Fibroblast of lung (primary cell): ENCODE data around the gene CCDC3. TPM values are rescaled to one million over a fixed set of nuclear protein-coding genes. Genes with fewer than 3 reads are reported as not detected.
"Not testable (repeated sequence)": the region's sequence is repeated elsewhere in the genome, so short reads cannot be mapped to it uniquely, and the experiment has no call there.

Source experiments
- DNase-seq, 2 donors: peaks; one replicate each; pipeline versions ENCODE4 v3.0.0 to v3.0.0-alpha.2; 2010; ENCODE audit warnings: low read depth in 2 of 2
- H2AFZ ChIP-seq: 2 replicates; pipeline ENCODE4 v1.5.1; 2012; ENCODE audit warnings: low read length, control low read depth, inconsistent platforms
- H3K27ac ChIP-seq: 2 replicates; pipeline ENCODE4 v1.5.1; 2011; ENCODE audit warnings: low read length, control low read depth; ENCODE audit not compliant: insufficient read depth
- H3K27me3 ChIP-seq: 2 replicates; pipeline ENCODE4 v1.5.1; 2011; ENCODE audit warnings: mild to moderate bottlenecking, low read length; ENCODE audit not compliant: control insufficient read depth, insufficient read depth
- H3K36me3 ChIP-seq: 2 replicates; pipeline ENCODE4 v1.5.1; 2011; ENCODE audit warnings: low read length; ENCODE audit not compliant: control insufficient read depth, insufficient read depth
- H3K4me1 ChIP-seq: 2 replicates; pipeline ENCODE4 v1.5.1; 2011; ENCODE audit warnings: low read length; ENCODE audit not compliant: control insufficient read depth, insufficient read depth; ENCODE audit errors: extremely low read depth
- H3K4me2 ChIP-seq: 2 replicates; pipeline ENCODE4 v1.5.1; 2011; ENCODE audit warnings: low read length, control low read depth; ENCODE audit not compliant: insufficient read depth; ENCODE audit errors: extremely low read depth
- H3K4me3 ChIP-seq, 4 experiments: fragments of 200-600 bp in 1 of 4; sonication (generic) in 1 of 4; replicated peaks in 1 of 4; 2 replicates each; pipeline ENCODE4 v1.5.1; 2011 to 2016; ENCODE audit warnings: low read length in 4 of 4, low read depth in 3 of 4, mild to moderate bottlenecking in 3 of 4, control low read depth in 2 of 4, inconsistent platforms in 1 of 4, mixed read lengths in 1 of 4; ENCODE audit not compliant: insufficient read depth in 1 of 4; ENCODE audit errors: control extremely low read depth in 1 of 4
- H3K79me2 ChIP-seq: 2 replicates; pipeline ENCODE4 v1.5.1; 2012; ENCODE audit warnings: mild to moderate bottlenecking, low read length, inconsistent platforms; ENCODE audit not compliant: control insufficient read depth, insufficient read depth
- H3K9ac ChIP-seq: 2 replicates; pipeline ENCODE4 v1.5.1; 2011; ENCODE audit warnings: mild to moderate bottlenecking, low read length, control low read depth; ENCODE audit not compliant: insufficient read depth
- H3K9me3 ChIP-seq: 2 replicates; pipeline ENCODE4 v1.5.1; 2012; ENCODE audit warnings: low read depth, low read length; ENCODE audit not compliant: control insufficient read depth, insufficient read depth
- H4K20me1 ChIP-seq: 2 replicates; pipeline ENCODE4 v1.5.1; 2011; ENCODE audit warnings: low read length; ENCODE audit not compliant: control insufficient read depth, insufficient read depth; ENCODE audit errors: extremely low read depth
- EZH2 ChIP-seq: IDR thresholded peaks from 2 replicates; pipeline ENCODE4 v1.5.1; 2012; ENCODE audit warnings: low read length, control low read depth, mild to moderate bottlenecking; ENCODE audit errors: missing control alignments
- polyA plus RNA-seq, 2 donors: library from polyadenylated mRNA; depleted of rRNA in 1 of 2; stranded (reverse) in 1 of 2; unstranded in 1 of 2; fragments of >200 nt; gene quantifications; 2 replicates each; pipeline ENCODE4 v1.2.1, GENCODE V29; 2011 to 2012; ENCODE audit warnings: missing spikeins in 1 of 2
- total RNA-seq: library from RNA; depleted of rRNA; stranded (reverse); fragments of >200 nt; gene quantifications from 2 replicates; pipeline ENCODE4 v1.2.1, GENCODE V29; 2014
- TF ChIP-seq, protein P1 (sequence below), 2 donors: IDR thresholded peaks in 1 of 2; conservative IDR thresholded peaks in 1 of 2; 1 replicate in 1 of 2; 2 replicates in 1 of 2; pipeline ENCODE4 v1.5.1; 2011 to 2012; ENCODE audit warnings: low read length in 2 of 2, control low read depth in 1 of 2, inconsistent platforms in 1 of 2, low read depth in 1 of 2, mild to moderate bottlenecking in 1 of 2

The CCDC3 gene
- total and polyA plus RNA-seq, 2 donors (not counting 1 experiment from before 2014, with no cell fraction given), result 0.33 to 0.65 TPM

DNA sequence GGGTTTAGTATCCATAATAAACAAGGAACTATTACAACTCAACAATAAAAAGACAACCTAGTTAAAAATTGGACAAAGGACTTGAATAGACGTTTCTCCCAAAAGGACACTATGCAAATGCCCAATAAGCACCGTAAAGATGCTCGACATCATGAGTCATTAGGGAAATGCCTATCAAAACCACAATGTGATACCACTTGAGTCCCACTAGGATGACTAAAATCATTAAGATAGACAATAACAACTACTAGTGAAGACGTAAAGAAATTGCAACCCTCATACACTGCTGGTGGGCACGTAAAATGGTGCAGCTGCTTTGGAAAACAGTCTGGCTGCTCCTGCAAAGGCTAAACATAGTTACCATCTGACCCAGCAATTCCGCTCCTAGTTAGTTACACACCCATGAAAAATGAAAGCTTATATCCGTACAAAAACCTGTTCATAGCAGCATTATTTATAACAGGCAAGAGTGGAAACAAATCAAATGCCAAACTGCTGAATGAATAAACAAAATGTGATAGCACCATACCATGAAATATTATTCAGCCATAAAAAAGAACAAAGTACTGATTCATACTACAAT, 17.3 kb downstream of the CCDC3 start:
- Histone ChIP-seq H3K36me3 (no peaks in the 10 kb centered on the region), H3K27ac (no peak overlapping the region), H3K4me2 (no peak overlapping the region), H3K79me2 (no peaks in the 10 kb centered on the region), H3K4me3 (no peak overlapping the region), H4K20me1 (no peaks in the 10 kb centered on the region), H3K9ac (no peak overlapping the region), H3K27me3 (no peaks in the 10 kb centered on the region), H3K9me3 (no peaks in the 10 kb centered on the region), H3K4me1 (no peaks in the 10 kb centered on the region), H2AFZ (no peak overlapping the region)
- TF ChIP-seq, protein P1, sequence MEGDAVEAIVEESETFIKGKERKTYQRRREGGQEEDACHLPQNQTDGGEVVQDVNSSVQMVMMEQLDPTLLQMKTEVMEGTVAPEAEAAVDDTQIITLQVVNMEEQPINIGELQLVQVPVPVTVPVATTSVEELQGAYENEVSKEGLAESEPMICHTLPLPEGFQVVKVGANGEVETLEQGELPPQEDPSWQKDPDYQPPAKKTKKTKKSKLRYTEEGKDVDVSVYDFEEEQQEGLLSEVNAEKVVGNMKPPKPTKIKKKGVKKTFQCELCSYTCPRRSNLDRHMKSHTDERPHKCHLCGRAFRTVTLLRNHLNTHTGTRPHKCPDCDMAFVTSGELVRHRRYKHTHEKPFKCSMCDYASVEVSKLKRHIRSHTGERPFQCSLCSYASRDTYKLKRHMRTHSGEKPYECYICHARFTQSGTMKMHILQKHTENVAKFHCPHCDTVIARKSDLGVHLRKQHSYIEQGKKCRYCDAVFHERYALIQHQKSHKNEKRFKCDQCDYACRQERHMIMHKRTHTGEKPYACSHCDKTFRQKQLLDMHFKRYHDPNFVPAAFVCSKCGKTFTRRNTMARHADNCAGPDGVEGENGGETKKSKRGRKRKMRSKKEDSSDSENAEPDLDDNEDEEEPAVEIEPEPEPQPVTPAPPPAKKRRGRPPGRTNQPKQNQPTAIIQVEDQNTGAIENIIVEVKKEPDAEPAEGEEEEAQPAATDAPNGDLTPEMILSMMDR (conservative IDR thresholded peaks at IDR 0.05 in 1 of 2, IDR thresholded peaks at IDR 0.05 in 1 of 2; ENCODE audit: low read depth in 1 of 2, low read length in 2 of 2), result no peak
- no peak for TF ChIP-seq EZH2
- peak; percentile 29 to 80 for DNase-seq

DNA sequence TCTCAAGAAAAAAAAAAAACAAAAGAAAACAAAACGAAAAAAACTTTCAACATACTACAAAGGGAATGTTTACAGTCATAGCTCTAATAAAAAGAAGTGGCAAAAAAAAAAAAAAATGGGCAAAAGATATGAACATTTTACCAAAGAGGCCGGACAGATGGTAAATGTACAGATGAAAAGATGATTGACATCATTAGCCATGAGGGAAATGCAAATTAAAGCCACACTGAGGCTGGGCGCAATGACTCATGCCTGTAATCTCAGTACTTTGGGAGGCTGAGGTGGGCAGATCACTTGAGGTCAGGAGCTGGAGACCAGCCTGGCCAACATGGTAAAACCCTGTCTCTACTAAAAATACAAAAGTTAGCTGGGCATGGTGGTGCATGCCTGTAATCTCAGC, 17.9 kb downstream of the CCDC3 start:
- not testable (repeated sequence) for H3K4me2 ChIP-seq, H3K27me3 ChIP-seq, H4K20me1 ChIP-seq, H3K27ac ChIP-seq, H3K9me3 ChIP-seq, H2AFZ ChIP-seq, H3K9ac ChIP-seq, H3K79me2 ChIP-seq, H3K4me3 ChIP-seq, H3K4me1 ChIP-seq, H3K36me3 ChIP-seq
- DNase-seq, result peak in 1 of 2 donors; percentile 51

GRCh38 chr10:12981570-12981969, 19.9 kb downstream of the CCDC3 start:
- Histone ChIP-seq H3K27ac (no peak overlapping the region), H4K20me1 (no peaks in the 10 kb centered on the region), H3K4me2 (no peak overlapping the region), H3K9ac (no peak overlapping the region), H3K4me3 (no peak overlapping the region), H2AFZ (no peak overlapping the region), H3K36me3 (no peaks in the 10 kb centered on the region), H3K4me1 (no peaks in the 10 kb centered on the region), H3K79me2 (no peaks in the 10 kb centered on the region), H3K27me3 (no peaks in the 10 kb centered on the region), H3K9me3 (no peaks in the 10 kb centered on the region)
- no peak for TF ChIP-seq EZH2
- TF ChIP-seq, protein P1 (conservative IDR thresholded peaks at IDR 0.05 in 1 of 2, IDR thresholded peaks at IDR 0.05 in 1 of 2; ENCODE audit: low read depth in 1 of 2, low read length in 2 of 2), result no peak
- peak; percentile 36 to 82 for DNase-seq
